Measurements from ENCODE around the gene PBX2. TPM values are rescaled to one million over a fixed set of nuclear protein-coding genes. Genes with fewer than 3 reads are reported as not detected.

PBX2 gene
- total and polyA plus RNA-seq, 4 donors = 1.5 to 52.5 (median 18.7) TPM

DNA sequence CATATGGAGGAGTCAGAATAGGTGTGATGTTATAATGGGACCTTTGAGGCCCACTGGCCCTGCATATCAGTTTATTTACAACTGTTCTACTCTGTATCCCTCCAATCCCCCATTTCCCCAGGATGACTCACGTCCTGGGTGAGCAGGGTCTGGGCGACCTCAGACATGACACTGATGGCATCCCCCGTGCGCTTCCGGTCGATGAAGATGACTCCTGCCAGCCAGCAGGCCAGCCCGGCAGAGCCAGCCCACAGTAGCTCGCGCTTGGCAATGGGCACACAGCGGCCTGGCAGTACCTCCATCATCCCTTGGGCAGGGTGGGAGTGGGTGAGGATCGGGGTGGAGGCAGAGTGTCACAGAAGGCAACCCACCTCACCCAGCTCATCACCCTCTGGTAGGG is 19.7 kb downstream of the PBX2 start:
- TF ChIP-seq JUND (IDR thresholded peaks at IDR 0.05) (no peak), HNF4A (conservative IDR thresholded peaks at IDR 0.05) (no peak), YY1 (IDR thresholded peaks at IDR 0.05) (no peak), GABPA (IDR thresholded peaks at IDR 0.05 in 1 of 2, conservative IDR thresholded peaks at IDR 0.05 in 1 of 2) (no peak), HNF4G (IDR thresholded peaks at IDR 0.05) (no peak)
- H3K27ac ChIP-seq (ENCODE audit: low read depth in 1 of 2, low read length in 2 of 2) = no peak overlapping the region
- H3K27me3 ChIP-seq (ENCODE audit: control insufficient read depth in 4 of 4, insufficient read depth in 4 of 4, low read length in 3 of 4) = no peaks in the 10 kb centered on the region
- no peak overlapping the region for H3K4me3 ChIP-seq (ENCODE audit: low read depth in 1 of 3, low read length in 3 of 3)
- 94% methylated on average over 11 of the region's 11 CpGs for WGBS
- H3K4me1 ChIP-seq (ENCODE audit: control insufficient read depth in 4 of 4, insufficient read depth in 4 of 4, low read length in 3 of 4) = peaks cover 0 to 16% (median 10%) of the 10 kb centered on the region in 4 donors
- no peak for DNase-seq (ENCODE audit: low spot score)
- H3K36me3 ChIP-seq (ENCODE audit: control insufficient read depth in 4 of 4, insufficient read depth in 3 of 4, low read depth in 1 of 4, low read length in 3 of 4) = peaks cover 5 to 32% (median 11%) of the 10 kb centered on the region in 4 donors
- no peaks in the 10 kb centered on the region for H3K9me3 ChIP-seq (ENCODE audit: control insufficient read depth in 4 of 4, low read length in 3 of 4)
- no peak overlapping the region for H3K9ac ChIP-seq (ENCODE audit: low read depth in 1 of 2, low read length in 2 of 2)

DNA sequence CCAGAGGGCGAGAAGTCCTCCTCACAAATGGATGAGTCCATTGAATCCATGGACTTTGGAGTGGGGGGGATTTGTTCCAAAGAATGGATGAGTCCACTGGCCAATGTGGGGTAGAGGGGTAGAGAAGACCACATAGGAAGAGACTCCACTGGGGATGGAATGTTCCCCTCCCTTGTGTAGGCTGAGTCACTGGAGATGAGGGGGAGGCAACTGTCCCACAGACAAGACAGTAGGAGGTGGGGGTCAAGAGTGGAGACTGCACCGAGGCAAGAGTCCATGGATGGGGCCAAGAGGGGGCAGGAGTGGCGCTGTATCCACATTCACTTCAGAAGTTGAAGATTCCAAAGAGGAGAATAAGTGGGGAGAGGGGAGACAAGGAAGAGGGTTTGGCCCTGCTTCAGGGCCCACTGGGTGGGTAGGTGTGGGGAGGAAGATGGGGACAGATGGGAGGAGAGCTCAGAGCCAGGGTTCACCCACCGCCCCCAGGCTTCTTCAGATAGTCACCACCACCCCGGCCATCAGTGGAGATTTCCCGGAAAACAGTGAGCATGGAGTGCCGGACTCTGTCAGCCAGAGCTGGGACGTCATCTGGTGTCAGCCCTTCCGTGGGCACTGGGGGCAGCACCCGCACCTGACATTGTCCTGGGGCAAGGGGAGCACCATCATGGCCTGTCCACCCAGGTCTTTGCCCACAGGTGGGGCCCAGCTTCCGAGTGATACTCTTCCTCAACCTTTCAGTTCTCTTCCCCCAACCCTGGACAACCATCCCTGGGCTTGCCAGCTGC is 21.0 kb downstream of the PBX2 start:
- DNase-seq (ENCODE audit: low spot score) = no peak
- Histone ChIP-seq H3K36me3 (ENCODE audit: control insufficient read depth in 4 of 4, insufficient read depth in 3 of 4, low read depth in 1 of 4, low read length in 3 of 4) (peaks cover 6 to 35% (median 11%) of the 10 kb centered on the region in 4 donors), H3K9ac (ENCODE audit: low read depth in 1 of 2, low read length in 2 of 2) (no peak overlapping the region), H3K27me3 (ENCODE audit: control insufficient read depth in 4 of 4, insufficient read depth in 4 of 4, low read length in 3 of 4) (no peaks in the 10 kb centered on the region), H3K27ac (ENCODE audit: low read depth in 1 of 2, low read length in 2 of 2) (no peak overlapping the region), H3K4me3 (ENCODE audit: low read depth in 1 of 3, low read length in 3 of 3) (no peak overlapping the region), H3K4me1 (ENCODE audit: control insufficient read depth in 4 of 4, insufficient read depth in 4 of 4, low read length in 3 of 4) (peaks cover 0 to 3% (median 0%) of the 10 kb centered on the region in 4 donors), H3K9me3 (ENCODE audit: control insufficient read depth in 4 of 4, low read length in 3 of 4) (no peaks in the 10 kb centered on the region)
- TF ChIP-seq HNF4A (conservative IDR thresholded peaks at IDR 0.05) = peak in 1 of 2 donors; percentile 11
- TF ChIP-seq NR2F2 (IDR thresholded peaks at IDR 0.05) = no peak
- 92% methylated on average over 11 of the region's 11 CpGs for WGBS

DNA sequence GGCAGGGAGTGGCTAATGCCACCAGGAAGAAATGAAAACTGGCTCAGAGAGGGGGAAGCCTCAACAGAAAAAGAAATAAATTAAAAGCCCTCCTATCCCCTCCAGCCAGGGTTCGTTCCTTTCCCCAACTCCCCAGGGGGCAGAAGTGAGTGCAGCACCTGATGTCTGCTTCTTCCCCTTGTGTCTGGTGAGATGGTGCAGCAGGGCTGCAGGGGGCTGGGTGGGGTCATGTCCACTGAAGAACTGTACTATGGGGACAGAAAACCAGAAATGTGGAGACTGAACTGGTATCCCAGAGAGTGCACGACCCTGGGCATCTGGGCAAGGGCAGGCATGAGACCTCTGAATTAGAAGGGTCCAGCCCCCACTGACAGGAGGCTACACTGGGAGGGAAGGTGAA is 21.7 kb downstream of the PBX2 start:
- no peak for DNase-seq (ENCODE audit: low spot score)

More for the DNA sequence above, 21.7 kb downstream of the PBX2 start:
- H3K36me3 ChIP-seq (ENCODE audit: control insufficient read depth in 4 of 4, insufficient read depth in 3 of 4, low read depth in 1 of 4, low read length in 3 of 4) = peaks cover 7 to 35% (median 11%) of the 10 kb centered on the region in 4 donors
- WGBS = 86% methylated on average over 2 of the region's 2 CpGs
- H3K27ac ChIP-seq (ENCODE audit: low read depth in 1 of 2, low read length in 2 of 2) = no peak overlapping the region
- no peak overlapping the region for H3K9ac ChIP-seq (ENCODE audit: low read depth in 1 of 2, low read length in 2 of 2)
- H3K9me3 ChIP-seq (ENCODE audit: control insufficient read depth in 4 of 4, low read length in 3 of 4) = no peaks in the 10 kb centered on the region
- TF ChIP-seq FOXA1 (IDR thresholded peaks at IDR 0.05) (no peak), JUND (IDR thresholded peaks at IDR 0.05) (no peak), RAD21 (IDR thresholded peaks at IDR 0.05) (no peak), HNF4A (conservative IDR thresholded peaks at IDR 0.05) (no peak), NR2F2 (IDR thresholded peaks at IDR 0.05) (no peak), GABPA (IDR thresholded peaks at IDR 0.05 in 1 of 2, conservative IDR thresholded peaks at IDR 0.05 in 1 of 2) (no peak), SP1 (IDR thresholded peaks at IDR 0.05) (no peak), EGR1 (IDR thresholded peaks at IDR 0.05; ENCODE audit: low read depth in 2 of 2) (no peak)
- TF ChIP-seq, protein P1, sequence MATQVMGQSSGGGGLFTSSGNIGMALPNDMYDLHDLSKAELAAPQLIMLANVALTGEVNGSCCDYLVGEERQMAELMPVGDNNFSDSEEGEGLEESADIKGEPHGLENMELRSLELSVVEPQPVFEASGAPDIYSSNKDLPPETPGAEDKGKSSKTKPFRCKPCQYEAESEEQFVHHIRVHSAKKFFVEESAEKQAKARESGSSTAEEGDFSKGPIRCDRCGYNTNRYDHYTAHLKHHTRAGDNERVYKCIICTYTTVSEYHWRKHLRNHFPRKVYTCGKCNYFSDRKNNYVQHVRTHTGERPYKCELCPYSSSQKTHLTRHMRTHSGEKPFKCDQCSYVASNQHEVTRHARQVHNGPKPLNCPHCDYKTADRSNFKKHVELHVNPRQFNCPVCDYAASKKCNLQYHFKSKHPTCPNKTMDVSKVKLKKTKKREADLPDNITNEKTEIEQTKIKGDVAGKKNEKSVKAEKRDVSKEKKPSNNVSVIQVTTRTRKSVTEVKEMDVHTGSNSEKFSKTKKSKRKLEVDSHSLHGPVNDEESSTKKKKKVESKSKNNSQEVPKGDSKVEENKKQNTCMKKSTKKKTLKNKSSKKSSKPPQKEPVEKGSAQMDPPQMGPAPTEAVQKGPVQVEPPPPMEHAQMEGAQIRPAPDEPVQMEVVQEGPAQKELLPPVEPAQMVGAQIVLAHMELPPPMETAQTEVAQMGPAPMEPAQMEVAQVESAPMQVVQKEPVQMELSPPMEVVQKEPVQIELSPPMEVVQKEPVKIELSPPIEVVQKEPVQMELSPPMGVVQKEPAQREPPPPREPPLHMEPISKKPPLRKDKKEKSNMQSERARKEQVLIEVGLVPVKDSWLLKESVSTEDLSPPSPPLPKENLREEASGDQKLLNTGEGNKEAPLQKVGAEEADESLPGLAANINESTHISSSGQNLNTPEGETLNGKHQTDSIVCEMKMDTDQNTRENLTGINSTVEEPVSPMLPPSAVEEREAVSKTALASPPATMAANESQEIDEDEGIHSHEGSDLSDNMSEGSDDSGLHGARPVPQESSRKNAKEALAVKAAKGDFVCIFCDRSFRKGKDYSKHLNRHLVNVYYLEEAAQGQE (IDR thresholded peaks at IDR 0.05) = no peak
- TF ChIP-seq, protein P2, sequence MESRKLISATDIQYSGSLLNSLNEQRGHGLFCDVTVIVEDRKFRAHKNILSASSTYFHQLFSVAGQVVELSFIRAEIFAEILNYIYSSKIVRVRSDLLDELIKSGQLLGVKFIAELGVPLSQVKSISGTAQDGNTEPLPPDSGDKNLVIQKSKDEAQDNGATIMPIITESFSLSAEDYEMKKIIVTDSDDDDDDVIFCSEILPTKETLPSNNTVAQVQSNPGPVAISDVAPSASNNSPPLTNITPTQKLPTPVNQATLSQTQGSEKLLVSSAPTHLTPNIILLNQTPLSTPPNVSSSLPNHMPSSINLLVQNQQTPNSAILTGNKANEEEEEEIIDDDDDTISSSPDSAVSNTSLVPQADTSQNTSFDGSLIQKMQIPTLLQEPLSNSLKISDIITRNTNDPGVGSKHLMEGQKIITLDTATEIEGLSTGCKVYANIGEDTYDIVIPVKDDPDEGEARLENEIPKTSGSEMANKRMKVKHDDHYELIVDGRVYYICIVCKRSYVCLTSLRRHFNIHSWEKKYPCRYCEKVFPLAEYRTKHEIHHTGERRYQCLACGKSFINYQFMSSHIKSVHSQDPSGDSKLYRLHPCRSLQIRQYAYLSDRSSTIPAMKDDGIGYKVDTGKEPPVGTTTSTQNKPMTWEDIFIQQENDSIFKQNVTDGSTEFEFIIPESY (IDR thresholded peaks at IDR 0.05) = no peak
- peaks cover 0 to 3% (median 0%) of the 10 kb centered on the region in 4 donors for H3K4me1 ChIP-seq (ENCODE audit: control insufficient read depth in 4 of 4, insufficient read depth in 4 of 4, low read length in 3 of 4)
- H3K4me3 ChIP-seq (ENCODE audit: low read depth in 1 of 3, low read length in 3 of 3) = no peak overlapping the region
- no peaks in the 10 kb centered on the region for H3K27me3 ChIP-seq (ENCODE audit: control insufficient read depth in 4 of 4, insufficient read depth in 4 of 4, low read length in 3 of 4)
